CD1c-positive myeloid dendritic cell (primary cell): Measurements from ENCODE around the gene MN1.

Experiments
- DNase-seq: peaks from one replicate; pipeline ENCODE4 v3.0.0-alpha.2; 2016; ENCODE audit errors: extremely low spot score

MN1 gene

DNA sequence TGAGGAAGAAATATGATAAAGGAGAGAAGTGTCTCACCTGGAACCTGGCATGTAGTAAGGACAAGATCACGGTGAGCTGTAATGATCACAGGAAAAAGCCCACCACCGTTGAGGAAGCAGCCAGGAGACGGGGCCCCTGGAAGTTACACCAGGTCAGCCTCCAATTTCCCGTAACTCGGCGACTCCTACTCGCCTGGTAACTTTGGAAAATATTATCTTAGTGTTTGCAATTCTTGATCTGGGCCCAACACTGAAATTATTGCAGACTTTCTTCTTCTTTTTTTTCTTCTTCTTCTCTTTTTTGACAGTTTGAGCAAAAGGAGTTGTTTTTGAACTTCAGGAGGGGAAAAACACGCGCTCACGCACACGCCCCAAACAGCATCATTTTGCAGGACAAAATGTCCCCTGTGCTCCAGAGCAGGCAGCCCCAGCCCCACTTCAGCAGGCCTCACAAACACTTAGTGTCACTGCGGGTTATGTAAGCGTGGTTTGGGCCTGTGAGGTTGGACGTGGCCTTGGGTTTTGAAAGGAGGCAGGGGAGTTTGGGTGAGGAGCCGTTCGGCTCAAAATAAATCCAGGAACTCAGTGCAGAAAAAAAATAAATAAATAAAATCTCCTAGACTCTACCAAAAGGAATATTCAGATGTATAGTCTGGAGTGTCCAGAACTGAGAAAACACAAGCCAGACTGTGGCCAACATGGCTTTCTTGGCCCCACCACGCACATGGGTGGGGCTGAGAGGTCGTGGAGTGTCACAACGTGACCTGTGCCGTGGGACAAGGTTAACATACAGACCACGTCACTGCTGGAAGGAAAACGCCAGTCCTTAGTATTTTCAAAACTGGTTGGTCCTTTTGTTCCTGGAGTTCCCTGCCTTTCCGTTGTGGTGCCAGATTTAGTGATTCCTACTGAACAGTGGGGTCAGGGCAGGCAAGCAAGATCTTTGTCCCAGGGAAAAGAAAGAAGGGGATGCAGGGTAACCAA, 26.3 kb upstream of the MN1 start:
- DNase-seq, result no peak

DNA sequence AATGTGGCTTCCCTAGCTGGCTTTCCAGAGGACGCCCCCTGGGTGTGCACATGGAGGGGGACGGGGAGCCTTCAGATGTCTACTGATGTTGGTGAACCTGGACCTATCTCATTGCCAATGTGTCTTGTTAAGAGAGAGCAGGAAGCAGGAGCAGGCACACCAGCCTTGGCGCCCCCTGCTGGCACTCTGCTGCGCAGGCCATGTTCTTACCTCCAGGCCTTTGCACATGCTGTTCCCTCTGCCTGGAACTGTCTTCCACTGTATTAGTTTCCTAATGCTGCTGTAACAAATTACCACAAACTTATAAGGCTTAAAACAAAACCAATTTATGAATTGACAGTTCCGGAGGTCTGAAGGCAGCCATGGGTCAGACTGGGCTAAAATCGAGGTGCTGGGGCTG, 23.6 kb upstream of the MN1 start:
- no peak for DNase-seq

DNA sequence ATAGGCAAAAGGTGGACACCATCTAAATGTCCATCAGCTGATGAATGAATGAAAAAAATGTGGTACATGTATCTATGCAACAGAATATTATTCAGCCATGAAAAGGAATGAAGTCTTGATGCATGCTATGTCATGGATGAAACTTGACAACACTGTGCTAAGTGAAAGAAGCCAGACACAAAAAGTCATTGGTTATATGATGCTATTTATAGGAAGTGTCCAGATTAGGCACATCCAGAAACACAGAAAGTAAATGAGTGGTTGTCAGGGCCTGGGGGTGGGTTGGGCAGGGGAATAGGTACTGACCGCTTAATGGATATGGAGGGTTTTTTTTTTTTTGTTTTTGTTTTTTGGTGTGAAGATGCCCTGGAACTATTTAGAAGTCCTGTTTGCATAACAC, 21.7 kb upstream of the MN1 start:
- DNase-seq, result no peak

DNA sequence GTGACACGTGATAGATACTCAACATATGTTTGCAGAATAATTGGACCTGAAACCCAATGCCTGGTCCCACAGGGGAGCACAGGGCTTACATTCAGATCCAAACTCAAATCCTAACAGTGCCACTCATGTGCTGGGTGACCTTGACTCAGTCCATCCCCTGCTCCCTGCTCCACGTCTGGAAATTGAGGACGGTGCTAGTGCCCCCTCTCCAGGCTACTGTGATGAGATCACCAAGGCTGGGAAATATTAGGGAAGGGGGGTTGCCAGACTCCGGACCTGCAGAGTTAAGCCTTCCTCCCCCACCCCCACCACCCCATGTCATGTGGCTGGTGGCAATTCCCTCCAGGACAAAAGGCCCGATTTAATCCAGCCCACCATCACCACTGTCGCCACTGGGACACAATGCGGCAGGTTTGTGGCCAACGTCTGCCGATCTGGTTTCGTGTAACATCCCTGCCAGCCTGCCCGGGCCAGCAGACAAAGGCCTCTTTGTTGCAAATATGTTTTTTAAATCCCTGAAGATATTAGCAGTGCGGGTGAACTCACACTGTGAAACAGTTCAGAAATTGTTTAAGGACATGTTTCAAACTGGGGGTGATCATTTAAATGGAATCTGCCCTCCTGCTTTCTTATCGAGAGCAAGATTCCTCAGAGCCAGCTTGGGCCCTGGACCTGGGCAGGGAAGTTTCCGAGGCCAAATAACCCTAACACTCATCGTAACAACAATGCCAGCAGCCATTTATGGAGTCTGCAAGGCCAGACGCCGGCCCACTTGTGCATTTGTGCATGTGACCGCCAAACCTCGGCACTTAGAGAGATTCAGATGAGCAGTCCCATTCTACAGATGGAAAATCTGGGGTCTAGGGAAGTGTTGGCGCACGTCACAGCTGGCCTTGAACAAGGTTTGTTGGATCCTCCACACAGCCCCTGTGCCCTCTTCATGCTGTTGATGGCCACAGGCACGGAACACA, 19.6 kb upstream of the MN1 start:
- no peak for DNase-seq

DNA sequence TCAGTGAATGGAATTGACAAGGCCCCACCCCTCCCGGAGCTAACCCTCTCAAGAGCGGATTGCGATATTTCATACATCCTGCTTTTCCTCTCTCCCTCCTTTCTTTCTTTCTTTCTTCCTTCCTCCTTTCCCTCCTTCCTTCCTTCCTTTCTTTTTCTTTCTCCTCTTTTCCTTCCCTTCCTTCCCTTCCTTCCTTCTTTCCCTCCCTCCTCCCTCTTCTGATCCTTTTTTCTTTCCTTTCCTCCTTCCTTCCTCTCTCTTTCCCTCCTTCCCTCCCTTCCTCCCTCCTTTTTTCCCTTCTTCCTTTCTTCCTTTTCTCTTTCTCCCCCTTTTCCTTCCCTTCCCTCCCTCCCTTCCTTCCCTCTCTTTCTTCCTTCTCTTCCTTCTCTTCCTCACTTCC, 15.0 kb upstream of the MN1 start:
- no peak for DNase-seq

DNA sequence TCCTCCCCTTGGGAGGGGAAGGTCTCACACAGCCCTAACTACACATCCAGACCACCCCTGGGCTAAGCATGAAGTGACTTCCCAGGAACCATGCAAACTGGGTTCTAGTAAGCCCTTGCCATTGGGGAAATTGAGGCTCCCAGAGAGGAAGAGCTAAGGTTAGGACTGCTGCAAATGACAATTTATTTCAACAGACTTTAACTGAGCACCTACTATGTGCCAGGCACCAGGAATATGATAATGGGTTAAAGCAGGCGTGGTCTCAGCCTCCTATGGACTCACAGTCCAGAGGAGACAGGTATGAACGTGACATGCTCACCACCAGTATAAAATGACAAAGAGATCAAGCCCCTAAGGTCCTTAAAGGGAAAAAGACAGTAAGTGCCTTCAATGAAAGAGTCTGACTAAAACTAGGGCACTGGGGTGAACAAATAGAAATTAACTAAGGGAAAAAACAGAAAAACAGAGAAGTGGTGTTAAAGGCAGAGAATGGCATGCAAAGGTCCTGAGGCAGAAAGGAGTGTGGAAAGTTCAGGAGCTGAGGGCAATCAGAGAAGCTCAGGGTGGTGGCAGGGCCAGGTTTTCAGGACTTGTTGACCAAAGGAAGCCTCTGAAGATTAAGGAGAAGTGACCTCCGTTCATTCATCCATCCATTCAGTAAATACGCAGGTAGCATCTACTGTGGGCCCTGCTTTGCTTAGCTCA, 14.4 kb upstream of the MN1 start:
- DNase-seq, result no peak

DNA sequence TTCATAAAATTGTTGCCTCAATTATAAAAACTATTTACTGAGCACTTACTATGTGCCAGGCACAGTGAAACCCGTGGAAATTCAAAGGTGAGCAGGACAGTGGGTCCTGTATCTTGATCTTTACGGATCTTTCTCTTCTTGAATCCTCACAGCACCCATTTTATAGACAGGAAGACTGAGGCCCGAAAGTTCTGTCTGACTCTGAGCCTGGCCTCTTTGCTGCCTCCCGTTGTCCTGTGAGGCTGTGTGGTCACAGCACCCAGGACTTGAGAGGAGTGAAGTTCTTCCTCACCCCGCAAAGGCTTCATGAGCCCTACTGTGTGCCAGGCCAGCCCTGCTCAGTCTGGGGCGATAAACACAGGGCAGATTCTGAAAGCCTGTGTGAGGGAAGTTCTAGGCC, 13.4 kb upstream of the MN1 start:
- DNase-seq, result no peak

DNA sequence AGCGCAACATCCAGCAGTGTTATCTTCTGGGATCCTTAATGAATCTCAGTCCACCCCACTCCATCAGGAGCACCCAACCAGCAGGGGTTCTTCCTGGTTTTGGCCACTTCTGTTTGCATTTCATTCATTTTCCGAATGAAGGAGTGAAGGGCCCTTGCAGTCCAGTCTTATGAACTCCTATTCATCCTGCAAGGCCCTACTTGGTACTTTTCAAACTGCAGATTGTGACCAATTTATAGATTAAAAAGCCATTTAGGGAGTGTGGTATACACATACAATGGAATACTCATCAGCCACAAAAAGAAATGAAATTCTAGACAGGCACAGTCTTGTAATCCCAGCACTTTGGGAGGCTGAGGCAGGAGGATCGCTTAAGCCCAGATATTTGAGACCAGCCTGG, 10.2 kb upstream of the MN1 start:
- DNase-seq, result no peak

DNA sequence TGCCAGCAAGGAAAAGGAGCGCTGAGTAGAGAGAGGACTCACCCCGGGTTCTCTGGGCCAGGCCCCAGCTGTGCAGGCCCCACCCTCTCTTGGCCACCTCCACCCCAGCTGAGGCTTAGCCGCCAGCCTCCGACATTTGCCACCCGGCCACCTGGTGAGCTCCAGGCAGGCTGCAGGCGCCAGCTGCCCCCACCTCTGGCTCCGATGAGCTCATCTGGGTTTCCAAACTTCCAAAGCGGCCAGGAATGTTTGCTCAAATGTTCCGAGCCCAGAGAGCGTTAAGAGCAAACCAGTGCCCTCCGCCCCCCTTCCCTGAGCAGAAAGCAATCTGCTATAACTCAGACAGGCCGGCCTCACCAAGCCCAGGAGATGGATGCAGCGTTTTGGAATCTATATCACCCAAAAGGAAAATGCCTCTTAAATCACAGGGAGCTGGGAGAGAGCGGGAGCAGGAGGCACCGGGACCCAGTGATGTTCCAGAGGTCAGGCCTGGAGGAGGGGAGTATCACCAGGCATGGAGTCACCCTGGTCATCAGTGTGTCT, 9.1 kb upstream of the MN1 start:
- no peak for DNase-seq

DNA sequence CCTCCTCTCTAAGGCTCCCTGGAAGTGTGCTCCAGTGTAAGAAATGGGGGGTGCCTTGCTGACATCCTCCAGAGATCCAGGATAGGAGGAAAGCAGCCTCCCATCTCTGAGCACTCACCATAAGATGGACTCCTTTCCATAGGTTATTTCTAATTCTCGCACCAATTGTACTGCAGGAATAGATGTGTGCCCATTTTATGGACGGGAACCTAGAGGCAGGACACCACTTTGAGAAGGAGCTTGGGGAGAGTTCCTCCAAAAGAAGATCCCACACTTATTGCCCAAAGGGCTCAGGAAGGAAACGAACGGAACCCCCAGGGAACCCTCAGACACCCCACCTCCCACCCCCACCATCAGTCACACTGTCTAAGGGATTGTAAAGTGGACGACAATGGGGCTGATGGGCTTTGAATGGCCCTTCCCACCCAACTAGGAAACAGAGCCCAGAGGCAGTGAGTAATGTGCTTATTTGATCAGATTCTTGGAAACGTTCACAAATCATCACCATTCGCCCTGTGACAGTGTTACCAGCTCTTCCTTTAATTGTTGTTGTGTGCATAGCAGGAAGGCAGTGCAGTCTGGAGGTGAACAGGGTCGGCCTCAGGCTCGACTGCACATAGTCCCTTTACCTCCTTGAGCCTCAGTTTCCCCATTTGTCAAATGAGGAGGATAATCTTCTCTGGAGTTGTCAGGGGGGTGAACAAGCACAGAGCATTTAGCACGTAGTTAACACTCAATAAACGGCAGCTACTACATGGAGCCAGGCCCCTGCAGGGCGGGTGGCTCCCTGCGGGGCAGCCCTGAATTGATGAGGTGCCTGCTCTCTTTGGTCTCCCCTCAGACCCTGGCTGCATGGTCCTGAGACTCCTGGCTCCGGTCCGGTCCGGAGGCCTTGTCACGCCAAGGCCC, 8.4 kb upstream of the MN1 start:
- no peak for DNase-seq

DNA sequence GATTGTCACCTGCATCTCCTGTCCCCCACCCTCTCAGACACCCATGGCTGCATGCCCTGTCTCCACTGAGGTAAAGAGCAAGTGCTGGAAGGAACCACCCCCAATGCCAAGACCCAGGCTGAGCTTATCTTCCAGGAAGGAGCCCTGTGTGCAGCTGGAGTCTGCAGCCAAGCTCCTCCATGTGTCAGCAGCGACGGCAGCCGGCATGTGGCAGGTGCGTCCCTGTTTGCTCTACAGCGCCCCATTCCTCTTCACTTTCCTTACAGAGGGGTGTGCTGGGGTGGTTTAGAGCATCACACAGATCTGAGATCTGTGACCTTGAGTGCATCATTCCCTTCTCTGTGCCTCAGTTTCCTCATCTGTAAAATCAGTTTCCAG, 7.7 kb upstream of the MN1 start:
- no peak for DNase-seq

DNA sequence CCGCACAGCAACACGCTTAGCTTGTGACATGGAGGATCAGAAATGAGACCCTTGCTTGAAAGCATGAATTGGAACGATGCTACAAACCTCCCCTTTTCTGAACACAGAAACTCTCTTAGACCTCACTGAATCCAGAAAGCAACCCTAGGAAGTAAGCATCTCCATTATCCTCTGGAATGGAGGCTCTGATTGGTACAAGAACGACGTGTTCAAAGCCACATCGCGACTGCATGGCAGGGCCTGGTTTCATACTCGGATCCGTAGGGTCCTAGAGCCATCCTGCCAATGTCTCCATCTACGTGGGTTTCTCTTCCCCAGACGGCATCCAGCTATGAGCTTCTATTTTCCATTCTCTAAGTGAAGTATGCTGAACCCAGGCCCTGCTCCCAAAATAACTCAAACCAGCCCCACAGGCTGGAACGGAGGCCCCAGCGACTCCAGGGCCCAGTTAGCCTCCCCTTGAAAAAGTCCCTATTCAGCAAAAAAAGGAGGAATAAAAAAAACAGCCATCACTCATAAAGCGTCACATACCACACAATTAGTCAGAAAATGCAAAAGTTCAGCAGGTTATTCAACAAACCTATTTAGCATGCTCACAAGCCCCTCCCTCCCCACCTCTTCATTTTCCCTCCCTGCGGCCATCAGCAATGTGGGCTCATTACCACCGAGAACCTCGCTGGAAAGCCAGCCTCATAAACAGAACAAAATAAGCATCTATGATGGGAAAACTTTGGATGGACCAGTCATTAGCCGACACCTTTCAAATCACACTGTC, 7.1 kb upstream of the MN1 start:
- no peak for DNase-seq

DNA sequence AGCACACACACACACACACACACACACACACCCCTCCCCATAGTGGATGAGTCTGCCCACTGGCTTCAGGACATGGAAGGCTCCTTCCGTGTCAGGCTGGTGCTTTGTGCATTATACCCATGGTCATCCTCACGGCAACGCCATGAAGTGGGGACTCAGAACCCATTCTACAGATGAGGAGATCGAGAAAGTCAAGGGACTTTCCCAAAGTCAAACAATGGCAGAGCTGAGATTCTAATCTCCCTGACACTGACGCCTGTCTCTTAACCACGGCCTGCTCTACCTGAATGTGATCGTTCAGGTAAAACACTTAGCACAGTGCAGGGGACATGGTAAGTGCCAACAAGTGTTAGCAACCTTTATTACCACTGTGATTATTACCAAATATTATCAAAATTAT, 4.3 kb upstream of the MN1 start:
- no peak for DNase-seq

DNA sequence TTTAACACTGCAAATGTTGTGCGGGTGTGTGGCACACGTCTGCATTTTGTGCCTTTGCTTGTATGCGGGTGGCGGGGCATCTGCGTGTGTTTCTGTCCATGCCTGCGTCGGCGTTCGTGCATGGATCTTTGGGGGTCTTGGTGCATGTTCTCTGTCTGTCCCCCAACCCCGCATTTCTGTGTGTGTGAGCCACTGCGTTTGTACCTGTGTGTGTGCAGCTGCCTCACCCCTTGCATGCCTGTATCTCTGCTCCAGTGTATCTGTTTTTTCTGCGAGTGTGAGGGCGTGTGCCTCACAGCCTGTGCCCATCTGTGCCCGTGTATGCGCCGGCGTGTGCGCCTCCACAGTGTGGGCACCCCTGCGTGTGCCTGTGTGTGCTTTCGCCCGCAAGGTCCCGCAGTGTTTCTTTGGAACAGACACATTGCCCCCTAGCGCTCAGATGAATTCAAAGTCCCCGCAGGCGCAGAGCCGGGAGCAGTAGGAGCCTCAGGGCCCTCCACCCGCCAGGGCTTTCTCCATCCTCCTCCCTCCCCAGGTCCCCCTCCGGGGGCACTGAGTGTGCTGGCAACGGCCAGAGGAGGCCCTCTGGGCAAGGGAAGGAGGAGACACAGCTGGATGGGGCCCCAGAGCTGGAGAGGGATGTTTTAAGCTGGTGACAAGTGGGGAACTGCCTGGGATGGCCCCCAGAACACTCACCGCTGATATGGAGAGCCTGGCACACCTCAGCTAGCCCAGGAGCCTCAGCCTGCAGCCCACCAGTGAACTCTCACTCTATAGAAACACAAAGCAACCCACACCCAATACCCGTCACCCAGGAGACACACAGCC, 3.1 kb upstream of the MN1 start:
- peak; percentile 51 for DNase-seq

DNA sequence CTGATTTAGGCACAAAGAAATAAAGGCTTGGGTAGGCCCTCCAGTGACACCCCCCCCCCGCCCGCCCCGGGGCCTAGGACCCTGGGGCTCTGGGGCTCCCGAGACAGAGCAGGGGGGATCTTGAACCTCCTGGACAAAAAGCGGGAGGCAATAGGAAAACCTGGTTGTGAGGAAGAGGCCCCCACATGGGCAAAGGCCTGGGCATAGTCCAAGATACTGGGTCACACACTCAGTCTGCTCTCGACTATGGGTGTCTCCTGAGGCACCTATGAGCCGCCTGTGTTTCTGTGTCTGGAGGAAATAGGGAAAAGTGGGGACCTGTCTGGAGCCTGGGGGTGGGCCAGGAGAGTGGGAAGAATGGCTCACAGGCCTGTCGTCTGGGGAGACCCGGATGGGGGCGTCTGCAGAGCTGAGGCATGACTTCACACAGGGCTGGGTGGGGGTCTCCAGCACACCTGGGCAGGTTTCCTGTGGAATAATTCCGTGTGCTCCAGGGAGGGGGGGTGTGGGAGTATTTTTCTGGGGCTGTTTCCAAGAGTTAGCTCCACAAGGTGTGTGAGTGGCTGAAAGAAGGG, 2.4 kb upstream of the MN1 start:
- DNase-seq, result no peak

DNA sequence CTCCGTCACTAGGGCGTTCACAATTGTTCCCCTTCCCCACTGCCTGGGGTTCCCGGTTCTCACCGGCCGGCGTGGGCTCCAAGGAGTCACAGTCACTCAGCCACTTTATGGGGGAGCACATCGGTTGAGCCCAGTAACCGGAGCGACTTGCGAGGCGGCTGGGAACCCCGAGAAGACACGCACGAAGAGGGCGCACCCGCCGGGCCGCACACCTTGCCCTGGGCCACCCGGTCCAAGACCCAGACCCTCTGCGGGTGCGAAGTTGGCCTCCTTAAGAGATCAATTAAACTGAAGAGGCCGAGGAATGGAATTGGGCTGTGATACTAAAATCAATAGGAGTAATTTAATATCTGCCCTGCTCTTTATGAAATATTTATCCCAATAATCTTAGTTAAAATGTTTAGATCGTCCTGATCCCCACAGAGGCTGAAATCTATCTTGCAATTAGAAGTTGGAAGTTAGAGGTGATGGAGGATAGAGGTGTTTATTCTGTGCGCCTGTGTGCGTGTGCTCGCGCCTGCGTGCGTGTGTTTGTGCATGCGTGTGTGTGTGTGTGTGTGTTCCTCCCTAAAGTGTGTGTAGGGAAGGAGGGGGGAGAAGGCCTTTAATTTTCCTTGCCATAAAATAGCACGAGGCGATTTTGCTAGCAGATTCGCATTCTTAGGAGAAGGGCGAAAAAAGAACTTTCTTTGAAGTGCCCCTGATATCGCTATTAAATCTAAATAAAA, 954 bp upstream of the MN1 start:
- no peak for DNase-seq

DNA sequence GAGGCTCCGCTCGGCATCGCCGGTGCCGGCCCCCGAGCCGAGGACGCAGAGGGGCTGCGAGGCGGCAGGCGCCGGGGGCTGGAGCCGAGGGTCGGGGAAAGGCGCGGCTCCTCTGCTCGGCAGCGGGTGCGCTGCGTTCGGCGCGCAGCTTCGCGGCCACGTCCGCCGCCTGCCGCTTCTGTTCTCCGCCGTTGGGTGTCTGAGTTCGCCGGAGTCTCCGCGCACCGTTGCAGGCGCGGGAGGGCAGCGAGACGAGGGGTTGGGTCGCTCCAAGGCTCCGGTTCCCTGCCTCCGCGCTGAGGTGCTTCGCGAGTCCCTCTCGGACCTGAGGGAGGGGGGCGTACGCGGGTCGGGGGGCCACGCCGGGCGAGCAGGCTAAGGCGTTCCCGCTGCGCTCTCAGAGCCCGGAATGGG, 347 bp downstream of the MN1 start:
- DNase-seq, result peak; percentile 12
